ENCODE data around the gene MRPL44.
"Not testable (repeated sequence)": the region's sequence is repeated elsewhere in the genome, so short reads cannot be mapped to it uniquely, and the experiment has no call there.

The MRPL44 gene

DNA sequence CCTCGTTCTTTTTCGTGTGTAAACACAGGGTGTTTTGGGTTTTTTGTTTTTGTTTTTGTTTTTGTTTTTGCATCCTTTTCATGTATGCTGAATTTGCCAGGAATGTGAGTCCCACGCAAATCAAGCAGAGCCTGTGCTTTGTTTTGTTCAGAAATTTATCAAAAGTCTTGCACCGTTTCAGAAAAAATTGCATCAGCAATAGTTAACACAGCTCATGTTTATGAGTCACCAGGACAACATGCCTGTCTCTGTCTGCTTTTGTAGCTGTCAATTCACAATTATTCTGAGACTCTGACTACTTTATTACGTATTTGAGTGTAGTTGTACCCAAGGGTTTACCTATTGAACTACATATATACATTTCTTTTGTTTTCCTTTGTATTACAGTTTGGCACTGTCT lies 38.3 kb downstream of the MRPL44 start:
- TF ChIP-seq, protein P1, sequence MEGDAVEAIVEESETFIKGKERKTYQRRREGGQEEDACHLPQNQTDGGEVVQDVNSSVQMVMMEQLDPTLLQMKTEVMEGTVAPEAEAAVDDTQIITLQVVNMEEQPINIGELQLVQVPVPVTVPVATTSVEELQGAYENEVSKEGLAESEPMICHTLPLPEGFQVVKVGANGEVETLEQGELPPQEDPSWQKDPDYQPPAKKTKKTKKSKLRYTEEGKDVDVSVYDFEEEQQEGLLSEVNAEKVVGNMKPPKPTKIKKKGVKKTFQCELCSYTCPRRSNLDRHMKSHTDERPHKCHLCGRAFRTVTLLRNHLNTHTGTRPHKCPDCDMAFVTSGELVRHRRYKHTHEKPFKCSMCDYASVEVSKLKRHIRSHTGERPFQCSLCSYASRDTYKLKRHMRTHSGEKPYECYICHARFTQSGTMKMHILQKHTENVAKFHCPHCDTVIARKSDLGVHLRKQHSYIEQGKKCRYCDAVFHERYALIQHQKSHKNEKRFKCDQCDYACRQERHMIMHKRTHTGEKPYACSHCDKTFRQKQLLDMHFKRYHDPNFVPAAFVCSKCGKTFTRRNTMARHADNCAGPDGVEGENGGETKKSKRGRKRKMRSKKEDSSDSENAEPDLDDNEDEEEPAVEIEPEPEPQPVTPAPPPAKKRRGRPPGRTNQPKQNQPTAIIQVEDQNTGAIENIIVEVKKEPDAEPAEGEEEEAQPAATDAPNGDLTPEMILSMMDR (IDR thresholded peaks at IDR 0.05; ENCODE audit: low read depth, low read length, missing control alignments), result no peak

DNA sequence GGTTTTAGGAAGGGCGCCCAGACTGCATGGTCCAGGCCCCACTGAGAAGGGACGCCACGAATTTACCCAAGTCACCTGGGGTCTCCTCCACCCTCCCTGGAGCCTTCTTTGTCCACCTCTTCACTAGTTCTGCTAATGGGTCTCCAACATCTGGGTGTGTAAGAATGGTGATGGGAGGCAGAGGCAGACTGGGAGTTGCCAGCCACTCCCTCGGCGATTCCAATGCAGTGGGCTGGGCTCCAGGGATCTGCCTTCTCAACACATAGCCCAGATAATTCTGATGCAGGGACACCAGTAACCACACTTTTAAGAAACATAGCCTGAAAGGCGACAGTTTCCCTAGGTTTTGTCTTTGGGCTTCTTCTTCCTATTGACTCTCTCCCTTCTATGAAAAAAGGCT lies 39.1 kb downstream of the MRPL44 start:
- no peak overlapping the region for H3K4me3 ChIP-seq (ENCODE audit: low read depth, low read length)
- TF ChIP-seq, protein P1 (IDR thresholded peaks at IDR 0.05; ENCODE audit: low read depth, low read length, missing control alignments), result no peak
- no peak for DNase-seq (ENCODE audit: low read depth)

More for the DNA sequence above, 38.3 kb downstream of the MRPL44 start:
- H3K4me3 ChIP-seq (ENCODE audit: low read depth, low read length), result no peak overlapping the region
- DNase-seq (ENCODE audit: low read depth), result no peak

DNA sequence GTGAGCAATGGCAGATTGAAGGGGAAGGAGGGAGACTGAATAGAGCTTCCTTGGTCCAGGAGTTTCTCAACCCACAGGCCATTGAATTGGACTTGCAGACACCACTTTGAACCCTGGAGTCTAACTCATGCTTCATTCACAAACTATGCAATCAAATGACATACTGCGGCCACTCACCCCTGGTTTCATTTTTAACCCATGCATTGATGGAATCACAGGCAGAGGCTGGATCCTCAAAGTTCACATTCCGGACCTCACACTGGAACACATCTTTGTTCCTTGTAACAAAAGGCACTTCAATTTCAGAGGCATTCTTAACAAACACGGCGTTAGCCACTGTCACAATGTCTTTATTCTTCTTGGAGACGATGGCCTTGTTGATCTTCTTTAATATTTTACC lies 40.7 kb downstream of the MRPL44 start:
- TF ChIP-seq, protein P1 (IDR thresholded peaks at IDR 0.05; ENCODE audit: low read depth, low read length, missing control alignments), result no peak
- no peak for DNase-seq (ENCODE audit: low read depth)
- H3K4me3 ChIP-seq (ENCODE audit: low read depth, low read length), result no peak overlapping the region

DNA sequence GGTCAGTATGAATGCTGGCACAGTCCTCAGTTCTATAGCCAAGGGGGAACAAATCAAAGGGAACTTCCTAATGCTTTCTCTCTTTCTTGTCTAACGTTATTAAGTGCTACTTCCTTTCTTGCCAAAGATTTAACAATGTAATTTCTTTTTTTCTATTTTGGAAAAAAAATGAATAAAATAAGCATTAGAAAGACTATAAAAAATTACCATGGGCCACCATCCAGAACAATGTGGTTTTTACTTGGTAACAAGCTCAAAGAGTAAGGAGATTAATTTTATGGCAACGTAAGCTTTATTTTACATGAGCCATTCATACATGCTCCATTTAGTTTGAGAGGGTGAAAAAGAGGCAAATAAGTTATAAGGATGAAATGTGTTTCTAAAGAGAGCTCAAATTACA lies 41.7 kb downstream of the MRPL44 start:
- H3K4me3 ChIP-seq (ENCODE audit: low read depth, low read length), result no peak overlapping the region
- DNase-seq (ENCODE audit: low read depth), result no peak
- TF ChIP-seq, protein P1 (IDR thresholded peaks at IDR 0.05; ENCODE audit: low read depth, low read length, missing control alignments), result no peak

DNA sequence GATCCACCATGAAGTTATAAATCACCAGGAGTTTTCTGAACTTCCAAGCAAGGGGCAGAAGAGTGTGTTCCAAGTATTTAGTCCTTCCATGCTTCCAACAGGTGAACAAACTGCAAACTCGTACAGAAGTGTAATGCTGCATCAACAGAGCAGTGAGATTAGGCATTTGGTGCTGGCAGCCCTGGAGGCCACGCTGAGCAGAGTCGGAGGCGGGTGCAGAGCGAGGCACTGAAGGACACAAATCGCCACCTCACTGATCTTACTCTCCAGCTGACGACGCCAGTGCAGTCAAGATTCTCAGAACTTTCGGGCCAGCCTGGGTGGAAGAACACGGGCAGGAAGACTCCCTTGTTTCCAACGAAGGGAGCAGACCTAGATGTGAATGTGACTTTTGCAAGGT lies 42.6 kb downstream of the MRPL44 start:
- TF ChIP-seq, protein P1 (IDR thresholded peaks at IDR 0.05; ENCODE audit: low read depth, low read length, missing control alignments), result no peak
- no peak for DNase-seq (ENCODE audit: low read depth)
- H3K4me3 ChIP-seq (ENCODE audit: low read depth, low read length), result no peak overlapping the region

DNA sequence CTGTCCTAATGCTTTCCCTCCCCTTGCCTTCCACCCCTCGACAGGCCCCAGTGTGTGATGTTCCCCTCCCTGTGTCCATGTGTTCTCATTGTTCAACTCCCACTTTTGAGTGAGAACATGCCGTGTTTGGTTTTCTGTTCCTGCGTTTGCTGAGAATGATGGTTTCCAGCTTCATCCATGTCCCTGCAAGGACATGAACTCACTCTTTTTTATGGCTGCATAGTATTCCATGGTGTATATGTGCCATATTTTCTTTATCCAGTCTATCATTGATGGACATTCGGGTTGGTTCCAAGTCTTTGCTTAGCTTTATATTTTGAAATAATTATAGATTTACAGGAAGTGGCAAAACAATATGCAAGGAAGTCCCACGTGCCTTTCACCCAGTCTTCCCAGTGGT lies 43.4 kb downstream of the MRPL44 start:
- H3K4me3 ChIP-seq (ENCODE audit: low read depth, low read length); DNase-seq (ENCODE audit: low read depth): not testable (repeated sequence)

DNA sequence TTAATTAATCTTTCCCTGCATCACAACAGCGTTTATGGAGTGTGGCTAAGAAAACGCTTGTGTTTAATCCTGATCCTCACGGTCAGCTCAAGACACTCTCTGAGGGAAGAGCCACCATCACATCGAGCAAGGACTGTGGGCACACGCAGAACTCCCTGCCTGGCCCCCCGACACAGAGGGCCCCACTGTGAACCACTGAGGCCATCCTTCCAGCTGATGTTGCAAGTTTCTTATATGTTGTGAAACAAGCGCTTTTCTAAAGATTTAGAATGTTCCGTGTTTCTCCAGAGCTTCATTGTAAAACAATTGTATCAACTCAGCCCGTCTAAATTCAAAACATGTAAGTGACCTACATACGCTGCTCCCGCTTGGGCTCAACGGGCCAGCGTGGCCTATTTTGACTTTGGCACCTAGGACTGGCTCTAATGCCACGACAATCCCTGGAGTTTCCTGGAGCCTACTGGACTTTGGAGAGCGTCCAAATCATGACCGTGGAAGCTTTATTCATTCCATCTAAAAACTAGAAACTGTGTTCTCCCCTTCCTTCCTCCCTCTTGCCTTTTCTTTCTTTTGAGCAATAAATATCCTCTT lies 46.9 kb downstream of the MRPL44 start:
- no peak for DNase-seq (ENCODE audit: low read depth)
- TF ChIP-seq, protein P1 (IDR thresholded peaks at IDR 0.05; ENCODE audit: low read depth, low read length, missing control alignments), result no peak

More for the DNA sequence above, 46.9 kb downstream of the MRPL44 start:
- H3K4me3 ChIP-seq (ENCODE audit: low read depth, low read length), result no peak overlapping the region
